GM12892 (cell line): ENCODE data around the gene SLC8A2.

Experiments used
- POLR2A ChIP-seq: IDR thresholded peaks from 2 replicates; pipeline ENCODE4 v1.6.1; 2011; ENCODE audit warnings: low read depth, low read length, control low read depth
- POLR2AphosphoS5 ChIP-seq: IDR thresholded peaks from 2 replicates; pipeline ENCODE4 v1.6.1; 2011; ENCODE audit warnings: low read depth, low read length, control low read depth
- TAF1 ChIP-seq: IDR thresholded peaks from 2 replicates; pipeline ENCODE4 v1.6.1; 2011; ENCODE audit warnings: low read depth, mild to moderate bottlenecking, control low read depth, low read length, borderline replicate concordance

GRCh38 chr19:47512948-47513319 lies 41.2 kb upstream of the SLC8A2 start:
- TF ChIP-seq POLR2AphosphoS5 (no peak), POLR2A (no peak), TAF1 (no peak)
